H9 (cell line): Measurements from ENCODE around the gene C9orf43. TPM values are rescaled to one million over a fixed set of nuclear protein-coding genes. Genes with fewer than 3 reads are reported as not detected.

Experiments
- DNase-seq: peaks from one replicate; pipeline ENCODE4 v3.0.0-alpha.2; 2017
- H2AFZ ChIP-seq: one replicate; pipeline ENCODE4 v1.6.1; 2013; ENCODE audit warnings: mild to moderate bottlenecking, low read length, control low read depth, moderate library complexity
- H2AK5ac ChIP-seq: 2 replicates; pipeline ENCODE4 v1.6.1; 2013; ENCODE audit warnings: low read length, control low read depth, mixed read lengths; ENCODE audit not compliant: insufficient read length
- H2BK120ac ChIP-seq: one replicate; pipeline ENCODE4 v1.6.1; 2013; ENCODE audit warnings: low read depth, mild to moderate bottlenecking, low read length, control low read depth, inconsistent platforms; ENCODE audit not compliant: poor library complexity, severe bottlenecking
- H2BK12ac ChIP-seq: 2 replicates; pipeline ENCODE4 v1.6.1; 2013; ENCODE audit warnings: low read length, control low read depth, mixed read lengths, low read depth; ENCODE audit not compliant: insufficient read length
- H2BK15ac ChIP-seq: 2 replicates; pipeline ENCODE4 v1.6.1; 2013; ENCODE audit warnings: low read depth, low read length, control low read depth
- H2BK20ac ChIP-seq: one replicate; pipeline ENCODE4 v1.6.1; 2013; ENCODE audit warnings: low read depth, mild to moderate bottlenecking, low read length, control low read depth, inconsistent platforms; ENCODE audit not compliant: poor library complexity, severe bottlenecking
- H2BK5ac ChIP-seq: 2 replicates; pipeline ENCODE4 v1.6.1; 2013; ENCODE audit warnings: low read length, control low read depth, mixed read lengths; ENCODE audit not compliant: insufficient read length
- H3K14ac ChIP-seq: 2 replicates; pipeline ENCODE4 v1.6.1; 2013; ENCODE audit warnings: low read length, control low read depth; ENCODE audit not compliant: insufficient read depth
- H3K18ac ChIP-seq: 2 replicates; pipeline ENCODE4 v1.6.1; 2013; ENCODE audit warnings: low read depth, mild to moderate bottlenecking, mixed read lengths, low read length, control low read depth; ENCODE audit not compliant: insufficient read length
- H3K23ac ChIP-seq: 2 replicates; pipeline ENCODE4 v1.6.1; 2013; ENCODE audit warnings: low read length, control low read depth, mixed read lengths, low read depth; ENCODE audit not compliant: insufficient read length
- H3K23me2 ChIP-seq: 2 replicates; pipeline ENCODE4 v1.6.1; 2013; ENCODE audit warnings: low read depth, mild to moderate bottlenecking, mixed read lengths, low read length, control low read depth; ENCODE audit not compliant: insufficient read length, poor library complexity, severe bottlenecking
- H3K27ac ChIP-seq: 2 replicates; pipeline ENCODE4 v1.5.1; 2013; ENCODE audit warnings: low read length, control low read depth, mixed read lengths, low read depth; ENCODE audit not compliant: insufficient read length
- H3K27me3 ChIP-seq: 2 replicates; pipeline ENCODE4 v1.6.1; 2013; ENCODE audit warnings: low read length, control low read depth, inconsistent platforms; ENCODE audit not compliant: insufficient read depth
- H3K4ac ChIP-seq: 2 replicates; pipeline ENCODE4 v1.6.1; 2013; ENCODE audit warnings: low read depth, mild to moderate bottlenecking, control low read depth, inconsistent platforms, low read length, moderate library complexity
- H3K4me1 ChIP-seq: 2 replicates; pipeline ENCODE4 v1.6.1; 2013; ENCODE audit warnings: low read length, control low read depth, inconsistent platforms; ENCODE audit not compliant: insufficient read depth
- H3K4me2 ChIP-seq: 2 replicates; pipeline ENCODE4 v1.6.1; 2013; ENCODE audit warnings: low read length, control low read depth, mixed read lengths; ENCODE audit not compliant: insufficient read length, insufficient read depth
- H3K56ac ChIP-seq: 2 replicates; pipeline ENCODE4 v1.6.1; 2013; ENCODE audit warnings: low read depth, mild to moderate bottlenecking, mixed read lengths, low read length, control low read depth; ENCODE audit not compliant: insufficient read length
- H3K79me1 ChIP-seq: 2 replicates; pipeline ENCODE4 v1.6.1; 2013; ENCODE audit warnings: low read depth, mild to moderate bottlenecking, moderate library complexity, low read length, control low read depth, inconsistent platforms; ENCODE audit not compliant: insufficient read depth, poor library complexity, severe bottlenecking
- H3K79me2 ChIP-seq: 2 replicates; pipeline ENCODE4 v1.6.1; 2013; ENCODE audit warnings: low read length, control low read depth, inconsistent platforms; ENCODE audit not compliant: insufficient read depth
- H3K9ac ChIP-seq: 2 replicates; pipeline ENCODE4 v1.6.1; 2013; ENCODE audit warnings: low read length, control low read depth, mixed read lengths; ENCODE audit not compliant: insufficient read length; ENCODE audit errors: extremely low read depth
- H3K9me3 ChIP-seq: one replicate; pipeline ENCODE4 v1.6.1; 2013; ENCODE audit warnings: low read depth, low read length, inconsistent platforms; ENCODE audit not compliant: control insufficient read depth
- H3T11ph ChIP-seq: one replicate; pipeline ENCODE4 v1.6.1; 2013; ENCODE audit warnings: mild to moderate bottlenecking, low read length, control low read depth, inconsistent platforms
- H4K20me1 ChIP-seq: one replicate; pipeline ENCODE4 v1.6.1; 2013; ENCODE audit not compliant: control insufficient read depth, insufficient read length, insufficient read depth
- H4K5ac ChIP-seq: 2 replicates; pipeline ENCODE4 v1.6.1; 2013; ENCODE audit warnings: low read depth, mild to moderate bottlenecking, mixed read lengths, low read length, control low read depth; ENCODE audit not compliant: insufficient read length
- H4K8ac ChIP-seq: replicated peaks from 2 replicates; pipeline ENCODE4 v1.6.1; 2013; ENCODE audit warnings: low read length, control low read depth, mixed read lengths, low read depth; ENCODE audit not compliant: insufficient read length
- H4K91ac ChIP-seq: 2 replicates; pipeline ENCODE4 v1.6.1; 2013; ENCODE audit warnings: low read depth, mild to moderate bottlenecking, moderate library complexity, mixed read lengths, low read length, control low read depth; ENCODE audit not compliant: insufficient read length
- H3K27ac Mint-ChIP-seq, 3 experiments: 2 replicates in 2 of 3; 3 replicates in 1 of 3; pipeline ENCODE4 v1.8.0; 2020 to 2021; ENCODE audit warnings: mixed read lengths in 3 of 3, mild to moderate bottlenecking in 1 of 3, moderate library complexity in 1 of 3
- H3K27me3 Mint-ChIP-seq: 2 replicates; pipeline ENCODE4 v1.8.0; 2021; ENCODE audit warnings: low read depth, mild to moderate bottlenecking, moderate library complexity, mixed read lengths
- H3K36me3 Mint-ChIP-seq, 3 experiments: 2 replicates in 2 of 3; 3 replicates in 1 of 3; pipeline ENCODE4 v1.8.0; 2020 to 2021; ENCODE audit warnings: low read depth in 3 of 3, mixed read lengths in 3 of 3; ENCODE audit not compliant: insufficient read depth in 1 of 3
- H3K4me1 Mint-ChIP-seq, 2 experiments: 2 replicates each; pipeline ENCODE4 v1.8.0; 2020; ENCODE audit warnings: mixed read lengths in 2 of 2
- H3K4me3 Mint-ChIP-seq, 2 experiments: 2 replicates in 1 of 2; 3 replicates in 1 of 2; pipeline ENCODE4 v1.8.0; 2020 to 2021; ENCODE audit warnings: mild to moderate bottlenecking in 2 of 2, mixed read lengths in 2 of 2, moderate library complexity in 1 of 2
- H3K9me3 Mint-ChIP-seq, 2 experiments: 2 replicates in 1 of 2; 3 replicates in 1 of 2; pipeline ENCODE4 v1.8.0; 2020; ENCODE audit warnings: mild to moderate bottlenecking in 2 of 2, mixed read lengths in 2 of 2, moderate library complexity in 1 of 2
- CTCF ChIP-seq: fragments of 200-600 bp; sonication (generic); conservative IDR thresholded peaks from 3 replicates; pipeline ENCODE4 v1.8.0; 2021; ENCODE audit warnings: antibody characterized with exemption, mild to moderate bottlenecking
- whole genome bisulfite sequencing: extraction: QIAGEN DNeasy Blood & Tissue Kit; methylation state at CpG from one replicate; pipeline ENCODE4 v1.1.7; 2013; ENCODE audit warnings: missing lambda C conversion rate, low lambda C conversion rate, mixed read lengths; ENCODE audit not compliant: insufficient read length; ENCODE audit errors: extremely low coverage; 5-methylcytosine and 5-hydroxymethylcytosine counted together
- total RNA-seq: library from RNA; stranded (reverse); gene quantifications from 2 replicates; pipeline ENCODE4 v1.2.1, GENCODE V29; 2021

The C9orf43 gene
- total RNA-seq, 1 experiment from 2014 or later, result 0.57 TPM

DNA sequence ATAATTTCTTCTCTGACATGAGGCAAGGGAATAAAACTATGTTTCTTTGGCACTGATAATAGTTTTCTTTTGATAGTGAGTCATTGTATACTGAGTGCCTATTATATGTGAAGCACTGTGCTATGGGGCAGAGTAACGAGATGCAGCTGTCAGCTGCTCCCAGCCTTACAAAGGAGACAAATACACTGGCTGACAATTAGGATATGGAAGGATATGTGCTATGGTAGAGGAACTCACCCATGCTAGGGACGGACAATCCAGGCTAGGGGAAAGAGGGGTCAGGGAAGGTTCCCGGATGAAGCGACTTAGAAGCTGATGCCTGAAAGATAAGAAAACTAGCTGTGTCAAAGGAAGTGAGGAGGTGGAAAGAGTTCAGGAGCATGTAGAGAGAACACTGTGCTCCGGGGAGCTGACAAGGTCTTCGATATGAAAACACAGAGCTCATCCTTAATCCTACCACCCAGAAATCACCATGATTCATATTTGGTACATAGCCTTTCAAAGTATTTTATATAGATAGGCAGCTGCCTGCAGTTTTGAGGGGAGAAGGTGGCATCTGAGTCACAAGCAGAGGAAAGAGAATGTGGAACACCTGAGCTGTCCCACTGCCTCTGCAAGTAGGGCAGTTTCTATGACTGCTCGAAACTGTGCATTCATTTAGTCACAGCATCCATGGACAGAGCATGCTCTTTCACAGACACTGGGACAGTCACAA is 49.1 kb upstream of the C9orf43 start:
- H3K79me2 ChIP-seq, result no peaks in the 10 kb centered on the region
- no peak overlapping the region for H3K4ac ChIP-seq
- H3K27me3 Mint-ChIP-seq, result no peaks in the 10 kb centered on the region
- no peak overlapping the region for H2BK120ac ChIP-seq
- no peak overlapping the region for H3K23ac ChIP-seq
- no peak overlapping the region for H2BK15ac ChIP-seq
- no peaks in the 10 kb centered on the region for H3K9me3 ChIP-seq
- no peaks in the 10 kb centered on the region for H3K9me3 Mint-ChIP-seq
- H3K27ac ChIP-seq, result no peak overlapping the region
- H2BK20ac ChIP-seq, result no peak overlapping the region
- no peak overlapping the region for H2AK5ac ChIP-seq
- no peak overlapping the region for H3T11ph ChIP-seq
- H3K4me1 ChIP-seq, result no peaks in the 10 kb centered on the region; the same call in 1 of the 2 replicates
- H4K91ac ChIP-seq, result no peak overlapping the region
- no peak overlapping the region for H2BK5ac ChIP-seq
- H3K23me2 ChIP-seq, result no peaks in the 10 kb centered on the region
- H3K4me2 ChIP-seq, result no peak overlapping the region
- H3K36me3 Mint-ChIP-seq, result no peaks in the 10 kb centered on the region; a peak in 1 of 7 replicates
- H3K4me1 Mint-ChIP-seq, result peaks cover 6 to 7% of the 10 kb centered on the region in 2 experiments
- no peaks in the 10 kb centered on the region for H3K27me3 ChIP-seq
- H3K4me3 Mint-ChIP-seq, result no peak overlapping the region
- H3K14ac ChIP-seq, result no peak overlapping the region
- H3K79me1 ChIP-seq, result no peaks in the 10 kb centered on the region
- H3K18ac ChIP-seq, result no peak overlapping the region
- WGBS, result no CpG with 5 or more reads among the region's 7 CpGs
- H4K8ac ChIP-seq, result no peak overlapping the region
- no peak overlapping the region for H3K9ac ChIP-seq
- H2BK12ac ChIP-seq, result no peak overlapping the region
- H4K20me1 ChIP-seq, result no peaks in the 10 kb centered on the region
- DNase-seq, result no peak
- TF ChIP-seq CTCF, result no peak
- no peak overlapping the region for H2AFZ ChIP-seq
- H4K5ac ChIP-seq, result no peak overlapping the region
- H3K27ac Mint-ChIP-seq, result no peak overlapping the region
- no peak overlapping the region for H3K56ac ChIP-seq
